NT2/D1 (cell line): ENCODE data around the gene OBSCN.

Experiments
- SUZ12 ChIP-seq: IDR thresholded peaks from 2 replicates; pipeline ENCODE4 v1.6.1; 2011; ENCODE audit not compliant: insufficient read length, insufficient read depth; ENCODE audit errors: extremely low read depth
- ZNF274 ChIP-seq: IDR thresholded peaks from 2 replicates; pipeline ENCODE4 v1.6.1; 2011; ENCODE audit warnings: mild to moderate bottlenecking, low read depth, low read length

DNA sequence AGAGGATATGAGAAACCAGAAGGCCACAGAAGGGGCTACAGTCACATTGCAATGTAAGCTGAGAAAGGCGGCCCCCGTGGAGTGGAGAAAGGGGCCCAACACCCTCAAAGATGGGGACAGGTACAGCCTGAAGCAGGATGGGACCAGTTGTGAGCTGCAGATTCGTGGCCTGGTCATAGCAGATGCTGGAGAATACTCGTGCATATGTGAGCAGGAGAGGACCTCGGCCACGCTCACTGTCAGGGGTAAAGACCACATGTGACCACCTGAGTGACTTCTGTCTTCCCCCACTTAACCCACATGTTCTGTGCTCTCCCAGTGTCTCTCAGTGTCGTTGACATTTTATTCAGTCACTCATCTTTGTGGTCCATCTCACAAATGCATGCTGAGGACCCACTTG lies 92.1 kb downstream of the OBSCN start:
- TF ChIP-seq SUZ12 (no peak), ZNF274 (no peak)
